GM15510 (cell line): Measurements from ENCODE around the gene GLUD2.

Experiments used
- POLR2A ChIP-seq: IDR thresholded peaks from 3 replicates; pipeline ENCODE4 v1.6.1; 2011; ENCODE audit warnings: borderline replicate concordance; ENCODE audit not compliant: insufficient read length; ENCODE audit errors: extremely low read depth

GLUD2 gene

DNA sequence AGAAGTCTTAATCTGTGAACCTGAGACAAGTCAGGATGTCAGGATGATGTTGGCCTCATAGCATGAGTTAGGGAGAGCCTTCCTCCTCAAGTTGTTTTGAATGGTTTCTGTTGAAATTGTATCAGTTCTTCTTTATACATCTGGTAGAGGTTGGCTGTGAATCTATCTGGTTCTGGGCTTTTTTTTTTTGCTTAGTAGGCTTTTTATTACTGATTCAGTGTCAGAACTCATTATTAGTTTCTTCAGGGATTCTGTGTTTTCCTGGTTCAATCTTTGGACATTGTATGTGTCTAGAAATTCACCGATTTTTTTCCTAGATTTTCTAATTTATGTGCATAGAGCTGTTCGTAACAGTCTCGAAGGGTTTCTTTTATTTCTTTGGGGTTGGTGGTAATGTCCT, 14.9 kb downstream of the GLUD2 start:
- TF ChIP-seq POLR2A = no peak

DNA sequence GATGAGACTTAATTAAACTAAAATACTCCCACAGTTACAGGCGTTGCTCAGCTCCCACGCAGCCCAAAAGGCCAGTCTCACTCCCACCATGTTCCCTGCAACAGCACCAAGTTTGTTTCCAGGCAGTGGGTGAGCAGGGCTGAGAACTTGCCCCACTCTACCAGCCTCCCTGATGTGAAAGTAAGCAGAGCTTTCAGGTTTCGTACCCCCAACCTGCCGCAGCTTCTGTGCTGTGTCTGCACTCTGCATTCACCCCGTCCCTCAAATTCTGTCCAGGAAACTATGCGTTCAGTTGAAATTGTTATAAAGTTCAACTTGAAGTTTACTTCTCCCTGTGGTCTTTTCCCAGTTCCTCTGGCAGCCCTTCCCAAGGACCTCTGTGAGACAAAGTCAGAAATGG, 17.2 kb downstream of the GLUD2 start:
- TF ChIP-seq POLR2A = no peak

DNA sequence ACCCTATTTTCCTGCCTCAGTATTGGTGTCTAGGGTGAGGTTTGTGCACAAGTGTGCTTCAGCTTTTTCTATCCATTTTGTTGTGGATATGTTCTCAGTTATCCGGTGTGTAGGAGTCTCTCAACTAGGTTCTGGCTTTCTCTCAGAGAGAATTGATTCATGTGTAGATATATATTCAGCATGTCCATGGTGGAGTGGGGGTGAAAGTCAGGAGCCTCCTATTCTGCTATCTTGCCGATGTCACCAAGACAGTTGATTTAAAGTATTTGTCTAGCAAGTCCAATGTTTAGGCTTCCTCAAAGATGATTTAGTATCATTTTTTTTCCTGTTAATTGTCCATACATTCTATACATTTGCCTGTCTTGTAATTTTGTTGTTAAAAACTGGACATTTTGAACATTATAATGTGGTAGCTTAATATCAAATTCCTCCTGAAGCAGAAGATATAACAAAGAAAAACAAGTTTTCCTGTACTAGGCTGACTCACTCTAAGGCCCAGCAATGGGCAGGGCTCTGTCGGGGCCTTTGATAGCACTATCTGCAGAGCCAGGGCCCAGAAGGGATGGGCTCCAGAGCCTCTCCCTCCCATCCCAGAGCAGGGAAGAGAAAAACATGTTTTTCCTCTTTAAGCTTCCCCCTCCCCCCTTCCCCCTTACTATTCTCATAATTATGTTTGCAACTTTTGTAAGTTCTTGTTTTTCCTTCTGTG, 37.6 kb downstream of the GLUD2 start:
- no peak for TF ChIP-seq POLR2A

DNA sequence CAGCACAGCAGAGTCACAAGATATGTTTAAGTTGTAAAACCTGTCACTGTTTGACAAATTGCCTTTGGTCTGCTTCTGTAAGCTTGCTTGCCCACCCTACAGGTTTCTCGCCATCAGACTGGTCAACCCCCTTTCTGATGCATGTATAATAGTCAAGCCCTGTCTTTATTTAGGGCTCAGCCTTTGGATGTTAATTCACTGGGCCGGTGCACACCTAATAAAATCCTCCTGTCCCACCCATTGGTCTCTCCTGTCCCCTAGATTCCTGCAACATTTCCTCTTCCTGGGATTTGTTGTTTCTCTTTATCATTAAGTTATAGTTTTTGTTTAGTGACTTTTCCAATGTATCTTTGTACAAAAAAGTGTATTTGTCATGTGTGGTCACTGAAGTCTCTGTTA, 38.2 kb downstream of the GLUD2 start:
- no peak for TF ChIP-seq POLR2A

DNA sequence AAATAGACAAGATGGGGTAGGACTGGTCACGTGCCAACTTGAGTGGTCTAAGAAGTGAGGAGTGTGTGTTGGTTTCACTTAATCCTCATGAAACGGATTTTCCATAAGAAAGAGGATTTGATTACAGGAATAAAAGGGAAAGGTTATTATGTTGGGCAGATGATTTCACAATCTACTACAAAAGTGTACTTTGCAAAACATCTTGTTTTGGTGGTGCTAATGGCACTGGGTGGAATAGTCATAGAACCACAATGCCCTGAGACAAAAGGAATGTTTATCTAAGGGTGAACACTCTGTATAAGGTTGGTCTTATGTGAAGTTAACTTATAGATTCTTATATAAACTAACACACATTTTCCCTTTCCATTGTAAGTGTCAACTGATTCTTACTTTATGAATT, 45.6 kb downstream of the GLUD2 start:
- no peak for TF ChIP-seq POLR2A
